ENCODE measurements around the gene METTL22. TPM values are rescaled to one million over a fixed set of nuclear protein-coding genes. Genes with fewer than 3 reads are reported as not detected.

The METTL22 gene
- polyA plus RNA-seq, 1 donor from 2014 or later = 51.3 TPM

DNA sequence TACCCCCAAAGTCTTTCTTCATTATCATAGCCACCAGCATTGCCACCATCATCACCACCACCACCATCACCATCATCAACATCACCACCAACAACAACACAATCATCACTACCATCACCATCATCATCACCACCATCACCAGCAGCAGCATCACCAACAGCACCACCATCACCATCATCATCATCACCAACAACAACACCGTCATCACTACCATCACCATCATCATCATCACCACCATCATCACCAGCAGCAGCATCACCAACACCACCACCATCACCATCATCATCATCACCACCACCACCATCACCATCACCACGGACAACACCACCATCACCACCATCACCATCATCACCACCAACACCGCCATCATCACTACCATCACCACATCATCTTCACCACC, 30.7 kb upstream of the METTL22 start:
- no peaks in the 10 kb centered on the region for H3K36me3 ChIP-seq (ENCODE audit: insufficient read depth, low read length)
- no peaks in the 10 kb centered on the region for H3K9me3 ChIP-seq (ENCODE audit: low read length)
- H3K9me2 ChIP-seq (ENCODE audit: insufficient read depth, low read length) = no peaks in the 10 kb centered on the region
- H3K9ac ChIP-seq (ENCODE audit: low read length) = no peak overlapping the region
- no peak overlapping the region for H3K4me2 ChIP-seq (ENCODE audit: low read length)
- H3F3A ChIP-seq (ENCODE audit: insufficient read depth, low read length, poor library complexity, severe bottlenecking) = no peaks in the 10 kb centered on the region
- H3K27ac ChIP-seq (ENCODE audit: low read length) = no peak overlapping the region
- TF ChIP-seq, protein P1, sequence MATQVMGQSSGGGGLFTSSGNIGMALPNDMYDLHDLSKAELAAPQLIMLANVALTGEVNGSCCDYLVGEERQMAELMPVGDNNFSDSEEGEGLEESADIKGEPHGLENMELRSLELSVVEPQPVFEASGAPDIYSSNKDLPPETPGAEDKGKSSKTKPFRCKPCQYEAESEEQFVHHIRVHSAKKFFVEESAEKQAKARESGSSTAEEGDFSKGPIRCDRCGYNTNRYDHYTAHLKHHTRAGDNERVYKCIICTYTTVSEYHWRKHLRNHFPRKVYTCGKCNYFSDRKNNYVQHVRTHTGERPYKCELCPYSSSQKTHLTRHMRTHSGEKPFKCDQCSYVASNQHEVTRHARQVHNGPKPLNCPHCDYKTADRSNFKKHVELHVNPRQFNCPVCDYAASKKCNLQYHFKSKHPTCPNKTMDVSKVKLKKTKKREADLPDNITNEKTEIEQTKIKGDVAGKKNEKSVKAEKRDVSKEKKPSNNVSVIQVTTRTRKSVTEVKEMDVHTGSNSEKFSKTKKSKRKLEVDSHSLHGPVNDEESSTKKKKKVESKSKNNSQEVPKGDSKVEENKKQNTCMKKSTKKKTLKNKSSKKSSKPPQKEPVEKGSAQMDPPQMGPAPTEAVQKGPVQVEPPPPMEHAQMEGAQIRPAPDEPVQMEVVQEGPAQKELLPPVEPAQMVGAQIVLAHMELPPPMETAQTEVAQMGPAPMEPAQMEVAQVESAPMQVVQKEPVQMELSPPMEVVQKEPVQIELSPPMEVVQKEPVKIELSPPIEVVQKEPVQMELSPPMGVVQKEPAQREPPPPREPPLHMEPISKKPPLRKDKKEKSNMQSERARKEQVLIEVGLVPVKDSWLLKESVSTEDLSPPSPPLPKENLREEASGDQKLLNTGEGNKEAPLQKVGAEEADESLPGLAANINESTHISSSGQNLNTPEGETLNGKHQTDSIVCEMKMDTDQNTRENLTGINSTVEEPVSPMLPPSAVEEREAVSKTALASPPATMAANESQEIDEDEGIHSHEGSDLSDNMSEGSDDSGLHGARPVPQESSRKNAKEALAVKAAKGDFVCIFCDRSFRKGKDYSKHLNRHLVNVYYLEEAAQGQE (IDR thresholded peaks at IDR 0.05; ENCODE audit: borderline replicate concordance) = no peak
- TF ChIP-seq TAF1 (IDR thresholded peaks at IDR 0.05; ENCODE audit: low read depth) (no peak), RAD21 (conservative IDR thresholded peaks at IDR 0.05) (no peak), SMC3 (conservative IDR thresholded peaks at IDR 0.05; ENCODE audit: poor library complexity) (no peak), EP300 (conservative IDR thresholded peaks at IDR 0.05; ENCODE audit: poor library complexity, severe bottlenecking) (no peak), EZH2 (IDR thresholded peaks at IDR 0.05; ENCODE audit: borderline replicate concordance, insufficient read depth, low read length, poor library complexity, severe bottlenecking) (no peak), MXI1 (conservative IDR thresholded peaks at IDR 0.05; ENCODE audit: poor library complexity, severe bottlenecking) (no peak), POLR2AphosphoS5 (IDR thresholded peaks at IDR 0.05) (no peak)
- TF ChIP-seq, protein P2, sequence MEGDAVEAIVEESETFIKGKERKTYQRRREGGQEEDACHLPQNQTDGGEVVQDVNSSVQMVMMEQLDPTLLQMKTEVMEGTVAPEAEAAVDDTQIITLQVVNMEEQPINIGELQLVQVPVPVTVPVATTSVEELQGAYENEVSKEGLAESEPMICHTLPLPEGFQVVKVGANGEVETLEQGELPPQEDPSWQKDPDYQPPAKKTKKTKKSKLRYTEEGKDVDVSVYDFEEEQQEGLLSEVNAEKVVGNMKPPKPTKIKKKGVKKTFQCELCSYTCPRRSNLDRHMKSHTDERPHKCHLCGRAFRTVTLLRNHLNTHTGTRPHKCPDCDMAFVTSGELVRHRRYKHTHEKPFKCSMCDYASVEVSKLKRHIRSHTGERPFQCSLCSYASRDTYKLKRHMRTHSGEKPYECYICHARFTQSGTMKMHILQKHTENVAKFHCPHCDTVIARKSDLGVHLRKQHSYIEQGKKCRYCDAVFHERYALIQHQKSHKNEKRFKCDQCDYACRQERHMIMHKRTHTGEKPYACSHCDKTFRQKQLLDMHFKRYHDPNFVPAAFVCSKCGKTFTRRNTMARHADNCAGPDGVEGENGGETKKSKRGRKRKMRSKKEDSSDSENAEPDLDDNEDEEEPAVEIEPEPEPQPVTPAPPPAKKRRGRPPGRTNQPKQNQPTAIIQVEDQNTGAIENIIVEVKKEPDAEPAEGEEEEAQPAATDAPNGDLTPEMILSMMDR (IDR thresholded peaks at IDR 0.05; ENCODE audit: poor library complexity, severe bottlenecking) = no peak
- peaks cover 35% of the 10 kb centered on the region for H3K27me3 ChIP-seq (ENCODE audit: insufficient read depth, low read depth, low read length)
- H3K79me2 ChIP-seq (replicated peaks; ENCODE audit: insufficient read depth, low read length) = no peaks in the 10 kb centered on the region
- H3K4me3 ChIP-seq (ENCODE audit: low read length) = no peak overlapping the region
- no peak overlapping the region for H2AFZ ChIP-seq (ENCODE audit: low read depth, low read length)
- no peaks in the 10 kb centered on the region for H4K20me1 ChIP-seq (ENCODE audit: insufficient read depth)

DNA sequence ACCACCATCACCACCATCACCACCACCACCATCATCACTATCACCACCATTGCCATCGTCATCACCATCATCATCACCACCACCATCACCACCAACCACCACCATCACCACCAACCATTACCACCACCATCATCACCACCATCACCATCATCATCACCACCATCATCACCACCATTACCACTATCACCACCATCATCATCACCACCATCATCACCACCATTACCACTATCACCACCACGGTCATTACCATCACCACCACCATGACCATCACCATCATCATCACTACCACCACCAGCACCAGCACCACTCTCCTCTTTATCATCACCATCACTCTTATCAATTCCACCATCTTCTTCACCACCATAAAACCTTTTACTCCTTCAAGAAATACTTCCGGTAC, 30.0 kb upstream of the METTL22 start:
- H4K20me1 ChIP-seq (ENCODE audit: insufficient read depth) = no peaks in the 10 kb centered on the region
- no peak overlapping the region for H3K4me2 ChIP-seq (ENCODE audit: low read length)
- H3K9ac ChIP-seq (ENCODE audit: low read length) = no peak overlapping the region
- no peaks in the 10 kb centered on the region for H3K9me2 ChIP-seq (ENCODE audit: insufficient read depth, low read length)
- H3F3A ChIP-seq (ENCODE audit: insufficient read depth, low read length, poor library complexity, severe bottlenecking) = no peaks in the 10 kb centered on the region
- no peaks in the 10 kb centered on the region for H3K79me2 ChIP-seq (replicated peaks; ENCODE audit: insufficient read depth, low read length)
- no peak overlapping the region for H3K4me3 ChIP-seq (ENCODE audit: low read length)
- no peaks in the 10 kb centered on the region for H3K9me3 ChIP-seq (ENCODE audit: low read length)
- H2AFZ ChIP-seq (ENCODE audit: low read depth, low read length) = no peak overlapping the region
- H3K36me3 ChIP-seq (ENCODE audit: insufficient read depth, low read length) = no peaks in the 10 kb centered on the region
- TF ChIP-seq, protein P1 (IDR thresholded peaks at IDR 0.05; ENCODE audit: borderline replicate concordance) = no peak
- TF ChIP-seq, protein P2 (IDR thresholded peaks at IDR 0.05; ENCODE audit: poor library complexity, severe bottlenecking) = no peak
- TF ChIP-seq EZH2 (IDR thresholded peaks at IDR 0.05; ENCODE audit: borderline replicate concordance, insufficient read depth, low read length, poor library complexity, severe bottlenecking) (no peak), TAF1 (IDR thresholded peaks at IDR 0.05; ENCODE audit: low read depth) (no peak), EP300 (conservative IDR thresholded peaks at IDR 0.05; ENCODE audit: poor library complexity, severe bottlenecking) (no peak), MXI1 (conservative IDR thresholded peaks at IDR 0.05; ENCODE audit: poor library complexity, severe bottlenecking) (no peak), POLR2AphosphoS5 (IDR thresholded peaks at IDR 0.05) (no peak), SMC3 (conservative IDR thresholded peaks at IDR 0.05; ENCODE audit: poor library complexity) (no peak), RAD21 (conservative IDR thresholded peaks at IDR 0.05) (no peak)
- no peak overlapping the region for H3K27ac ChIP-seq (ENCODE audit: low read length)
- peaks cover 35% of the 10 kb centered on the region for H3K27me3 ChIP-seq (ENCODE audit: insufficient read depth, low read depth, low read length)
